H1 (cell line): ENCODE data around the gene NABP2.

ENCODE experiments used
- JUND ChIP-seq: IDR thresholded peaks from 2 replicates; pipeline ENCODE4 v1.6.1; 2011; ENCODE audit warnings: mild to moderate bottlenecking, improper control_type of control experiment, low read length
- TCF12 ChIP-seq: IDR thresholded peaks from 2 replicates; pipeline ENCODE4 v1.6.1; 2011; ENCODE audit warnings: low read depth, mild to moderate bottlenecking, low read length
- YY1 ChIP-seq: IDR thresholded peaks from 2 replicates; pipeline ENCODE4 v1.6.1; 2011; ENCODE audit warnings: low read depth, mild to moderate bottlenecking, low read length
- TF ChIP-seq, protein P1 (sequence below), 3 experiments: IDR thresholded peaks; 1 replicate in 2 of 3; 2 replicates in 1 of 3; pipeline versions ENCODE4 v1.5.1 to v1.6.1; 2011; ENCODE audit warnings: low read length in 3 of 3, mild to moderate bottlenecking in 3 of 3, inconsistent platforms in 2 of 3, low read depth in 1 of 3, moderate library complexity in 1 of 3; ENCODE audit not compliant: insufficient read depth in 1 of 3; ENCODE audit errors: control extremely low read depth in 1 of 3
- TF ChIP-seq, protein P2 (sequence below): IDR thresholded peaks from 2 replicates; pipeline ENCODE4 v1.6.1; 2011; ENCODE audit warnings: low read length, improper control_type of control experiment

DNA sequence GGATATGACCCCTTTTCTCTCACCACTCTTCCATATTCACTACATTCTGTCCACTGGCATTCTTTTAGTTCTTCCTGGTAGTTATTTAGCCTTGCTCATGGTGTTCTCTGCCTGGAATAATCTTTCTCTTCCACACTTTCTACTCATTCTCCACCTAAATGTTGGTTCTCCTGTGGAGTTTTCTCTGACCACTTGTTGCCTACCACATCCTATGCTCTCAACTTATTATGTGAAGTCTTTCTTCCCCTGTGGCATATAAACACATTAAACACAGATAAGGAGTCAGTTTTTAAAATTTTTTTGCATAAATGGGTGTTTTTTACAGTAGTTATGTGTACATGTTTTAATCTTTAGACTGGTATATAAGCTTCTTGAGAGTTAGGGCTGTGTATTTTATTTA, 31.6 kb upstream of the NABP2 start:
- TF ChIP-seq JUND (no peak), YY1 (no peak), TCF12 (no peak)
- TF ChIP-seq, protein P1, sequence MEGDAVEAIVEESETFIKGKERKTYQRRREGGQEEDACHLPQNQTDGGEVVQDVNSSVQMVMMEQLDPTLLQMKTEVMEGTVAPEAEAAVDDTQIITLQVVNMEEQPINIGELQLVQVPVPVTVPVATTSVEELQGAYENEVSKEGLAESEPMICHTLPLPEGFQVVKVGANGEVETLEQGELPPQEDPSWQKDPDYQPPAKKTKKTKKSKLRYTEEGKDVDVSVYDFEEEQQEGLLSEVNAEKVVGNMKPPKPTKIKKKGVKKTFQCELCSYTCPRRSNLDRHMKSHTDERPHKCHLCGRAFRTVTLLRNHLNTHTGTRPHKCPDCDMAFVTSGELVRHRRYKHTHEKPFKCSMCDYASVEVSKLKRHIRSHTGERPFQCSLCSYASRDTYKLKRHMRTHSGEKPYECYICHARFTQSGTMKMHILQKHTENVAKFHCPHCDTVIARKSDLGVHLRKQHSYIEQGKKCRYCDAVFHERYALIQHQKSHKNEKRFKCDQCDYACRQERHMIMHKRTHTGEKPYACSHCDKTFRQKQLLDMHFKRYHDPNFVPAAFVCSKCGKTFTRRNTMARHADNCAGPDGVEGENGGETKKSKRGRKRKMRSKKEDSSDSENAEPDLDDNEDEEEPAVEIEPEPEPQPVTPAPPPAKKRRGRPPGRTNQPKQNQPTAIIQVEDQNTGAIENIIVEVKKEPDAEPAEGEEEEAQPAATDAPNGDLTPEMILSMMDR (IDR thresholded peaks at IDR 0.05; ENCODE audit: control extremely low read depth in 1 of 3, insufficient read depth in 1 of 3, low read depth in 1 of 3, low read length in 3 of 3) = no peak
- TF ChIP-seq, protein P2, sequence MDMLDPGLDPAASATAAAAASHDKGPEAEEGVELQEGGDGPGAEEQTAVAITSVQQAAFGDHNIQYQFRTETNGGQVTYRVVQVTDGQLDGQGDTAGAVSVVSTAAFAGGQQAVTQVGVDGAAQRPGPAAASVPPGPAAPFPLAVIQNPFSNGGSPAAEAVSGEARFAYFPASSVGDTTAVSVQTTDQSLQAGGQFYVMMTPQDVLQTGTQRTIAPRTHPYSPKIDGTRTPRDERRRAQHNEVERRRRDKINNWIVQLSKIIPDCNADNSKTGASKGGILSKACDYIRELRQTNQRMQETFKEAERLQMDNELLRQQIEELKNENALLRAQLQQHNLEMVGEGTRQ = no peak
